ENCODE data around the gene ARAP1.

ARAP1 gene

GRCh38 chr11:72704783-72705265 lies 47.4 kb downstream of the ARAP1 start:
- TF ChIP-seq POLR2AphosphoS5 (IDR thresholded peaks at IDR 0.05; ENCODE audit: low read depth, low read length), result no peak
- DNase-seq (ENCODE audit: insufficient read length) (no peak), FAIRE-seq (peak; percentile 48)

GRCh38 chr11:72704028-72704782 lies 48.0 kb downstream of the ARAP1 start:
- peak; percentile 27 for FAIRE-seq
- TF ChIP-seq POLR2A (IDR thresholded peaks at IDR 0.05; ENCODE audit: low read depth, low read length), result 0 out of 2 replicates have a peak, but pooled peaks have one; percentile 28
- TF ChIP-seq POLR2AphosphoS5 (IDR thresholded peaks at IDR 0.05; ENCODE audit: low read depth, low read length), result no peak
- no peak for DNase-seq (ENCODE audit: insufficient read length)

- no peak for DNase-seq (ENCODE audit: insufficient read length)
- FAIRE-seq, result no peak
- no peak for TF ChIP-seq POLR2A (IDR thresholded peaks at IDR 0.05; ENCODE audit: low read depth, low read length)
- TF ChIP-seq POLR2AphosphoS5 (IDR thresholded peaks at IDR 0.05; ENCODE audit: low read depth, low read length), result no peak
- TF ChIP-seq TAF1 (IDR thresholded peaks at IDR 0.05; ENCODE audit: borderline replicate concordance, low read depth, low read length), result no peak
Measured at GRCh38 chr11:72703267-72704008, 48.8 kb downstream of the ARAP1 start.

GRCh38 chr11:72702577-72703241 lies 49.5 kb downstream of the ARAP1 start:
- DNase-seq (ENCODE audit: insufficient read length) (no peak), FAIRE-seq (no peak)
- TF ChIP-seq TAF1 (IDR thresholded peaks at IDR 0.05; ENCODE audit: borderline replicate concordance, low read depth, low read length) (no peak), POLR2A (IDR thresholded peaks at IDR 0.05; ENCODE audit: low read depth, low read length) (no peak), POLR2AphosphoS5 (IDR thresholded peaks at IDR 0.05; ENCODE audit: low read depth, low read length) (no peak)

- no peak for TF ChIP-seq POLR2A (IDR thresholded peaks at IDR 0.05; ENCODE audit: low read depth, low read length)
- no peak for DNase-seq (ENCODE audit: insufficient read length)
- FAIRE-seq, result no peak
Measured at GRCh38 chr11:72702096-72702495, 50.1 kb downstream of the ARAP1 start.

- no peak for FAIRE-seq
- DNase-seq (ENCODE audit: insufficient read length), result no peak
- no peak for TF ChIP-seq TAF1 (IDR thresholded peaks at IDR 0.05; ENCODE audit: borderline replicate concordance, low read depth, low read length)
- no peak for TF ChIP-seq POLR2AphosphoS5 (IDR thresholded peaks at IDR 0.05; ENCODE audit: low read depth, low read length)
- TF ChIP-seq POLR2A (IDR thresholded peaks at IDR 0.05; ENCODE audit: low read depth, low read length), result no peak
Measured at GRCh38 chr11:72701466-72701865, 50.7 kb downstream of the ARAP1 start.

GRCh38 chr11:72700146-72700545 lies 52.1 kb downstream of the ARAP1 start:
- peak; percentile 30 for FAIRE-seq
- no peak for DNase-seq (ENCODE audit: insufficient read length)
- TF ChIP-seq TAF1 (IDR thresholded peaks at IDR 0.05; ENCODE audit: borderline replicate concordance, low read depth, low read length), result no peak
- TF ChIP-seq POLR2AphosphoS5 (IDR thresholded peaks at IDR 0.05; ENCODE audit: low read depth, low read length), result no peak
- TF ChIP-seq POLR2A (IDR thresholded peaks at IDR 0.05; ENCODE audit: low read depth, low read length), result no peak

- FAIRE-seq (no peak), DNase-seq (ENCODE audit: insufficient read length) (no peak)
- TF ChIP-seq TAF1 (IDR thresholded peaks at IDR 0.05; ENCODE audit: borderline replicate concordance, low read depth, low read length), result no peak
Measured at GRCh38 chr11:72697814-72698213, 54.4 kb downstream of the ARAP1 start.

- DNase-seq (ENCODE audit: insufficient read length) (no peak), FAIRE-seq (no peak)
- TF ChIP-seq POLR2A (IDR thresholded peaks at IDR 0.05; ENCODE audit: low read depth, low read length), result no peak
- no peak for TF ChIP-seq TAF1 (IDR thresholded peaks at IDR 0.05; ENCODE audit: borderline replicate concordance, low read depth, low read length)
- TF ChIP-seq POLR2AphosphoS5 (IDR thresholded peaks at IDR 0.05; ENCODE audit: low read depth, low read length), result no peak
Measured at GRCh38 chr11:72696866-72697700, 55.1 kb downstream of the ARAP1 start.

- DNase-seq (ENCODE audit: insufficient read length) (no peak), FAIRE-seq (no peak)
- no peak for TF ChIP-seq POLR2AphosphoS5 (IDR thresholded peaks at IDR 0.05; ENCODE audit: low read depth, low read length)
- TF ChIP-seq TAF1 (IDR thresholded peaks at IDR 0.05; ENCODE audit: borderline replicate concordance, low read depth, low read length), result no peak
- TF ChIP-seq POLR2A (IDR thresholded peaks at IDR 0.05; ENCODE audit: low read depth, low read length), result no peak
Measured at GRCh38 chr11:72695354-72695753, 56.9 kb downstream of the ARAP1 start.

- FAIRE-seq (no peak), DNase-seq (ENCODE audit: insufficient read length) (no peak)
- TF ChIP-seq TAF1 (IDR thresholded peaks at IDR 0.05; ENCODE audit: borderline replicate concordance, low read depth, low read length) (no peak), POLR2A (IDR thresholded peaks at IDR 0.05; ENCODE audit: low read depth, low read length) (no peak)
Measured at GRCh38 chr11:72693271-72693968, 58.8 kb downstream of the ARAP1 start.

Data from GM12892 (cell line).